GM12891 (cell line): Measurements from ENCODE around the gene CXCL6.

Experiments
- DNase-seq: peaks from one replicate; pipeline ENCODE4 v3.0.0; 2011; ENCODE audit warnings: low spot score; ENCODE audit not compliant: insufficient read length
- FAIRE-seq: peaks from 2 replicates; lab custom pipeline; 2011; peaks lifted over from hg19 to GRCh38; lab: Jason Lieb, UNC
- PAX5 ChIP-seq: IDR thresholded peaks from 2 replicates; pipeline ENCODE4 v1.6.1; 2011; ENCODE audit warnings: low read length, moderate library complexity, mild to moderate bottlenecking; ENCODE audit not compliant: insufficient read depth, severe bottlenecking
- POLR2A ChIP-seq: IDR thresholded peaks from 2 replicates; pipeline ENCODE4 v1.6.1; 2011; ENCODE audit warnings: low read depth, low read length, control low read depth
- POLR2AphosphoS5 ChIP-seq: IDR thresholded peaks from 2 replicates; pipeline ENCODE4 v1.6.1; 2011; ENCODE audit warnings: low read depth, low read length, control low read depth
- POU2F2 ChIP-seq: IDR thresholded peaks from 2 replicates; pipeline ENCODE4 v1.6.1; 2011; ENCODE audit warnings: low read depth, mild to moderate bottlenecking, control low read depth, low read length, moderate library complexity
- SPI1 ChIP-seq: IDR thresholded peaks from 2 replicates; pipeline ENCODE4 v1.6.1; 2011; ENCODE audit warnings: low read depth, low read length, control low read depth
- TAF1 ChIP-seq: IDR thresholded peaks from 2 replicates; pipeline ENCODE4 v1.6.1; 2011; ENCODE audit warnings: low read depth, low read length, control low read depth

CXCL6 gene

DNA sequence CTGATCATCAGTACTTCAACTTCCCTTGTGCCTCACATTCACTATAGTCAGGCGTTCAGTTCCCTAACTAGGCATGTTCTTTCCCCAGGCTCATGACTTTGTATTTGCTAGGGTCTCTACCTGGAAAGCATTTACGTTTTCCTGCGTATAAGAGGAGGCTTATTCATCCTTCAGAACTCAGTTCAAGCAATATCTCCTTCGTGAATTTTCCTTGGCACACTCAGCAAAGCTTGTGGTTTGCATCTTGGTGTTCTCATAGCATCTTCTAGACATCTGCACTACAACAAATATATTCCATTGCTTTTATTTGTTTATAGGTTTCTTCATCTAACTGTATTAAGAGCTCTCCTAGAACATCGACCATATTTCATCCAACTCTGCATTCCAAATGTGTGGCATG is 2.6 kb downstream of the CXCL6 start:
- no peak for TF ChIP-seq POLR2AphosphoS5
- no peak for DNase-seq
- no peak for FAIRE-seq

DNA sequence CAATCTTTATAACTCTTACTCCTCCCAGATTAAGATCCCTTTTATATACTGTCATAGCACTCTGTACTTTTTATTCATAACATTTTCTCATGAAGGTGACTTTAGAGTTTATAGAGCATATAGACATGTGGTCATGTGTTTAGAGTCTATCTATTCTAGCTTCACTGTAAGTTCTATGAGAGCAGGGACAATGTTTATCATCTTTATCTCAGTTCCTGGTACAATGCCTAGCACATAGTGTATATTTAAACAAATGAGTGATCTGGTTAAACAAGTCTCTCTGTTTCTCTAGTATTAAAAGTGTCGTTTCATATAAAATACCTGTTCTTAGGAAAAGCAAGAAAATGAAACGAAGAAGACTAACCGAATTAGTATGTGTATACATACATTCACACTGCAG is 3.2 kb downstream of the CXCL6 start:
- FAIRE-seq = no peak
- no peak for DNase-seq
- no peak for TF ChIP-seq POLR2AphosphoS5
- no peak for TF ChIP-seq POU2F2
- no peak for TF ChIP-seq POLR2A
- no peak for TF ChIP-seq TAF1
- no peak for TF ChIP-seq PAX5
- TF ChIP-seq SPI1 = no peak

DNA sequence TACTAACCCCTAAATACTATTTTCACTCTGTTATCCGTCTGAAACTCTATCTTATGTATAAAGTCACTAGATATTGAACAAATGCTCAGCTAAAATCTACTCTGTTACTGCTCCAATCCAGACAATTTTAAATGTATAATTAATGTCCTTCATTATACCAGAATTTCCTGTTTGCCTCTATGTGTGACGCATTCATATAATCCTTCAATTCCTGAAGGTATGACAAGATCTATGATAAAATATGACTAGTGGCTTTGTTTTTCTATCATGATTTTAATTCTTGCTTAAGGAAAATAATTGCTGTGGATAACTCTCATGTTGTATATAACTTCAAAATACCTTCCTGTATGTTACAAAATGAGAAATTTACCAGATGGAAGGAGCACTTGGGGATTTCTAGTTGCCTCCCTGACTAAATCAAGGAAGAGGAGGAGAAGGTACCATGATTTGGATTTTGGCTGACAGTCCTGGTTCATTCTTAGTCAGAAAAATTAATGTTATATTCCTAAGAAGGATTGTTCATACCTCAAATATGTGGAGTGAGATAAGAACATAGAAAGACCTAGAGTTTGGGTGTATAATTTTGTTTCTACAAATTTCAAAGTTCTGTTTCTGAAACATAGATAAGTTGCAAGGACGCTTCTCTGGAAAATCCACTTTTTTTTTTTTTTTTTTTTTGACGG is 4.9 kb downstream of the CXCL6 start:
- FAIRE-seq = no peak

DNA sequence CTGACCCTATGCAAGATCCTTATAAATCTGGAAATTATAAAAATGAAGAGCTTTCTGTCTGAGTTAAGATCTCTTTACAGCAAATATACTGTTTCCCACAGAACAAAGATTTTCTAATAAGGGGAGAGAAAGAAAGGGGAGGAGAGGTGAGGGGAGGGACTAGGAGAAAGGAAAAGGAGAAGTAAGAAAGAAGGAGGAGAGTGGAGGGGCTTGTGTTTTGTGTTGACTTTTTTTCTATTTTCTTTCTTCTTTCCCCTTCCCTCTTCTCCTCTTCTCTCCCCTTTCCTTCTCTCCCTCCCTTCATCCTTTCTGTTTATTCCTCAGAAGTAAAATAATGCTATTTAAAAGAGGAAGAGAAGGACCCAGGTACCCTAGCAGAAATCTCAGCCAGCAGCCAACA is 6.2 kb downstream of the CXCL6 start:
- DNase-seq = no peak
- TF ChIP-seq SPI1 = no peak
- TF ChIP-seq POU2F2 = no peak
- TF ChIP-seq POLR2AphosphoS5 = no peak
- TF ChIP-seq POLR2A = no peak
- no peak for TF ChIP-seq TAF1
- no peak for TF ChIP-seq PAX5
- no peak for FAIRE-seq

More for the DNA sequence above, 4.9 kb downstream of the CXCL6 start:
- DNase-seq = no peak
- TF ChIP-seq POLR2A (no peak), PAX5 (no peak), TAF1 (no peak), POLR2AphosphoS5 (no peak), POU2F2 (no peak), SPI1 (no peak)

DNA sequence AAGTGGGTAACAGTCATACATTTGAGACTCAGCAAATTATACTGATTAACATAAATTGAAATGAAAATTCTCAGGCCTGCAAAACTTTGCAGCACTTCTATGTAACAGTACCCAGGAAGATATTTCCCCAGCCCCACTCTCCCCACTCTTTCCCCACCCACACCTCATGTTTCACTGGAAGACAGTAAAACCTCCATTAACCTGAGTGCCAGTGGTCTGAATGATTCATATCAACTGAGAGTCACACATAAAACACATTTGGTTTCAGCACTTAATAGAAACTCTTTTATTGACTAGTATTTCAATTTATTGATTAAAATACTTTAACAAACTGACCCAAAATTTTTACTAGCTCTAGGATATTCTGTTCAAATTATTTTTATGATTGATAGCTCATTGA is 6.9 kb downstream of the CXCL6 start:
- FAIRE-seq (no peak), DNase-seq (no peak)
- TF ChIP-seq POU2F2 (no peak), SPI1 (no peak), PAX5 (no peak), POLR2A (no peak), POLR2AphosphoS5 (no peak), TAF1 (no peak)

DNA sequence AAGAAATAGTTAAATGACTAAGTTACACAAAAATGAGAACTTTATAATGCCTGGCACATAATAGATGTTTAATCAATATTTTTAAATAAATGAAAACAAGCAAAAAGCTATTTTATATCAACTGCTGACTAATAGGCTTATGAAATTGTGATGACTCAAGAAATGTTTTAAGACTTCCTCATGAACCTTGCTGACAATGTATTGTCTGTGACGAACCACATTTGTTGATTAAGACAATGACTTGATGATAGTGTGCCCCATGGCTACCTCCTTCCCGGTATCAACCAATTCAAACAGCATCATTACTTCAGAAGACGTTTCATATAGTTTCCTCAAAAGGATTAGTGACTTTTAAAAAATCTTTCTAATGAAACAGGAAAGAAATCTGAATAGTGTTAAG is 7.9 kb downstream of the CXCL6 start:
- TF ChIP-seq POLR2A (no peak), POLR2AphosphoS5 (no peak), TAF1 (no peak), SPI1 (no peak), PAX5 (no peak), POU2F2 (no peak)
- FAIRE-seq (no peak), DNase-seq (no peak)

DNA sequence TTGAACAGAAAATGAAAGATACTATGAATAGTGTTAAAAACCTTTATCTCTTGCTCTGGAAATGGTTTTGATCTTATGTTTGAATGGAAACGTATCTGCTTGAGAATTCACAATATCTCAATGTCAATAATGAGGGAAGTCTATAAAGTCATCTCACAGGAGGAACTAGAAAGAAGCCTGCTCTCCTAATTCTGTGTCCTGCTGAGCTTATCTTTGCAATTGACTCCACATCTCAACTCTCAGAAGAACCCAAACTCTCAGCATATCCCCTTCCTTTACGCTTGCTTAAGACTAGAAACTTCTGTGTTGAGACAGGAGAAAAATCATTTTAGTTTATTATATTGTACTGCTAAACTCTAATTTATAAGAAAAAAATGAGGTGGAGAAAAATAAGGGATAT is 8.3 kb downstream of the CXCL6 start:
- no peak for DNase-seq
- TF ChIP-seq PAX5 = no peak
- no peak for TF ChIP-seq POLR2A
- TF ChIP-seq SPI1 = no peak
- TF ChIP-seq TAF1 = no peak
- no peak for TF ChIP-seq POLR2AphosphoS5
- no peak for TF ChIP-seq POU2F2
- FAIRE-seq = no peak

DNA sequence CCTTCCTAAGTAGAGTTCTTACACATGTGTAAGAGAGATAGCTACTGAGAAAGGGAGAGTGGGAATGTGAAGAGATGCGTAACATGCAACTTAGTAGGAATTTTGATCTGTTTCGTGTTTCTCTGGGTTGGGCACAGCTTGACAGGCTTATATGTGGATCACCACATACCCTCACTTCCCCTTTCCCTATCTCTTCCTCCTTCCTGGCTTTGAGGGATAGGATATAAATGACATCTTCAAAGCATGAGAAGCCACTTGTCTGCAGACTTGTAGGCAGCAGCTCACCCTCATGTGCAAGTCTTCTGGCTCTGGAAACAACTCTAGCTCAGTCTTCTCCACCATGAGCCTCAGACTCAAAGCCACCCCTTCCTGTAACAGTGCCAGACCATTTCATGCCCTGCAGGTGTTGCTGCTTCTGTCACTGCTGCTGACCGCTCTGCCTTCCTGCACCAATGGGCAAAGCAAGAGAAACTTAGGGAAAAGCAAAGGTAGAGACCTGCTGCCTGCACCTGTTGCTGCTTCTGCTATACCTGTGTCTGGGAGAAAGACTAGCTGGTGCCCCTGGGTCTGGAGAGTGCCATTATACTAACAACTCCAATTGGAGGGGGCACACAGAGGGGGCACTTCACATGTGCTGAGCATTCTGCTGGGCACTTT is 11.2 kb downstream of the CXCL6 start:
- FAIRE-seq (no peak), DNase-seq (no peak)
- TF ChIP-seq POU2F2 (no peak), POLR2AphosphoS5 (no peak), SPI1 (no peak), POLR2A (no peak), TAF1 (no peak), PAX5 (no peak)

DNA sequence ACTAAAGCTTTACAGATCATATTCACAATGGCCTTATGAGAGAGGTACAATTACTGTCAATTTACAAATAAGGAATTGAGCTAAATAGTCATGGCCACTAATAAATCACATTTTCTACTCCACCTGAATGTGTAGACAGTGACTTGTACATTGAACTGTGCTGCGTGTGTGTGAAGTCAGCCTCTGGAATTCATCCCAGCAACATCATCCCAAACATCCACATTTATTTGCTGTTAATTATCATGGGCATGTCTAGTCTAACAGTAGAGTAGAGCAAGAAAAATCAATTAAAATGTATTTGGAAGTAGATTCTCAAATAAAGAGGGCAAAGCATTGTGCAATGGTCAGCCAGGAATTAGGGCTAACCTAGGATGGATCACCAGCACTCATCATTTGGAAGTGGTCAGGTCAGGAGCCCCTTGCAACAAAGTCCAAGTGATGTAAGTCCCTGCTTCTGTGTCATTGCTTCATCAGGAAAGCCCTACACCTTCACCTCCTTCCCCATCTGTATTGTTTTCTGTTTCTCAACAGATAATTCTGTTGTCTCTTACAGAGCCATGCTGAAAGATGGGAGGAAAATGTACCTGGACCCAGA is 11.8 kb downstream of the CXCL6 start:
- TF ChIP-seq PAX5 (no peak), POLR2AphosphoS5 (no peak), SPI1 (no peak), POU2F2 (no peak), POLR2A (no peak), TAF1 (no peak)
- DNase-seq (no peak), FAIRE-seq (no peak)
